AG04449 (cell line): ENCODE data around the gene C7orf57.

Source experiments
- CTCF ChIA-PET: fragments of 350-600 bp; formaldehyde crosslinking; extraction: SDS; loops from one replicate; lab custom pipeline; 2021; ENCODE audit warnings: antibody characterized with exemption; lab: Yijun Ruan, JAX
- POLR2A ChIA-PET: fragments of 400-600, 350-600 bp; formaldehyde crosslinking; extraction: SDS; loops from one replicate; lab custom pipeline; 2020; ENCODE audit warnings: antibody characterized with exemption, inconsistent platforms; lab: Yijun Ruan, JAX
- DNase-seq: peaks from one replicate; pipeline ENCODE4 v3.0.0-alpha.2; 2010; ENCODE audit warnings: low read depth, low spot score
- H3K4me3 ChIP-seq: 2 replicates; pipeline ENCODE4 v1.5.1; 2011; ENCODE audit warnings: low read depth, mild to moderate bottlenecking, control low read depth, low read length
- CTCF ChIP-seq: IDR thresholded peaks from one replicate; pipeline ENCODE4 v1.5.1; 2011; ENCODE audit warnings: mild to moderate bottlenecking, moderate library complexity, low read length, control low read depth, inconsistent platforms; ENCODE audit not compliant: insufficient read depth; ENCODE audit errors: missing control alignments

C7orf57 gene

GRCh38 chr7:48048113-48048512, 12.8 kb downstream of the C7orf57 start:
- no peak for DNase-seq
- ChIA-PET POLR2A (no interaction called here), CTCF (interaction anchor here (0.8 to 1.6 kb wide), 2 partner anchors 12 to 62 kb away, joined by 3 to 7 read pairs; no protein-coding TSS in a partner anchor)
- no peak overlapping the region for H3K4me3 ChIP-seq
- TF ChIP-seq CTCF = no peak

- POLR2A ChIA-PET = no interaction called here
Observed at GRCh38 chr7:48049850-48050249, 14.5 kb downstream of the C7orf57 start.

GRCh38 chr7:48052748-48053147, 17.4 kb downstream of the C7orf57 start:
- POLR2A ChIA-PET = no interaction called here
- H3K4me3 ChIP-seq = no peak overlapping the region
- CTCF ChIA-PET = interaction anchor here (0.9 kb wide), 1 partner anchor 34 kb away, joined by 3 read pairs; no protein-coding TSS in a partner anchor
- no peak for DNase-seq
- TF ChIP-seq CTCF = no peak

More at GRCh38 chr7:48049850-48050249, 14.5 kb downstream of the C7orf57 start:
- CTCF ChIA-PET = interaction anchor here (0.7 kb wide), 1 partner anchor 61 kb away, joined by 3 read pairs; no protein-coding TSS in a partner anchor
- no peak overlapping the region for H3K4me3 ChIP-seq
- TF ChIP-seq CTCF = no peak
- DNase-seq = no peak

GRCh38 chr7:48053736-48054135, 18.4 kb downstream of the C7orf57 start:
- TF ChIP-seq CTCF = no peak
- ChIA-PET CTCF (no interaction called here), POLR2A (no interaction called here)
- DNase-seq = no peak
- H3K4me3 ChIP-seq = no peak overlapping the region

GRCh38 chr7:48058990-48059389, 23.6 kb downstream of the C7orf57 start:
- no peak overlapping the region for H3K4me3 ChIP-seq
- ChIA-PET POLR2A (no interaction called here), CTCF (no interaction called here)
- no peak for DNase-seq
- TF ChIP-seq CTCF = no peak

- DNase-seq = no peak
- no peak overlapping the region for H3K4me3 ChIP-seq
- ChIA-PET CTCF (interaction anchor here (0.8 to 0.9 kb wide), 2 partner anchors 11 to 95 kb away, joined by 3 read pairs; no protein-coding TSS in a partner anchor), POLR2A (no interaction called here)
- no peak for TF ChIP-seq CTCF
Observed at GRCh38 chr7:48059706-48060105, 24.4 kb downstream of the C7orf57 start.
